Measurements from ENCODE around the gene FOXO4. TPM values are rescaled to one million over a fixed set of nuclear protein-coding genes. Genes with fewer than 3 reads are reported as not detected.

Gene FOXO4
- total and polyA plus RNA-seq, 2 experiments from 2014 or later: 8.0 to 31.4 TPM

- Histone ChIP-seq H2AFZ (no peak overlapping the region), H4K20me1 (replicated peaks; ENCODE audit: insufficient read depth) (no peaks in the 10 kb centered on the region), H3K27me3 (ENCODE audit: insufficient read depth) (no peaks in the 10 kb centered on the region), H3K79me2 (replicated peaks; ENCODE audit: insufficient read depth) (peaks cover 39% of the 10 kb centered on the region), H3K4me3 (peak overlapping the region; percentile 76), H3F3A (replicated peaks; ENCODE audit: low read depth) (no peaks in the 10 kb centered on the region), H3K27ac (ENCODE audit: low read depth) (no peak overlapping the region), H3K36me3 (ENCODE audit: insufficient read depth) (no peaks in the 10 kb centered on the region), H3K9me2 (ENCODE audit: insufficient read depth) (no peaks in the 10 kb centered on the region), H3K4me2 (peak overlapping the region; percentile 83), H3K4me1 (ENCODE audit: insufficient read depth) (peaks cover 5% of the 10 kb centered on the region; the same call in 1 of the 2 replicates)
- no peak overlapping the region for H3K27ac Mint-ChIP-seq
- no peak for DNase-seq (ENCODE audit: low spot score)
- TF ChIP-seq REST (IDR thresholded peaks at IDR 0.05; ENCODE audit: unreplicated experiment): no peak
- no peak for TF ChIP-seq NANOG (IDR thresholded peaks at IDR 0.05; ENCODE audit: borderline replicate concordance)
- no peak for TF ChIP-seq ZNF331 (CRISPR knock-in tag; IDR thresholded peaks at IDR 0.05; ENCODE audit: low read depth)
- TF ChIP-seq EZH2 (IDR thresholded peaks at IDR 0.05; ENCODE audit: low read depth, unreplicated experiment): no peak
- no peak for TF ChIP-seq JUNB (IDR thresholded peaks at IDR 0.05; ENCODE audit: unreplicated experiment)
- no peak for TF ChIP-seq ZNF462 (CRISPR knock-in tag; IDR thresholded peaks at IDR 0.05)
- TF ChIP-seq POLR2AphosphoS5 (IDR thresholded peaks at IDR 0.05; ENCODE audit: low read depth): no peak
- no peak for TF ChIP-seq EZH2phosphoT487 (IDR thresholded peaks at IDR 0.05; ENCODE audit: unreplicated experiment)
- no peak for TF ChIP-seq CREB1 (CRISPR knock-in tag; IDR thresholded peaks at IDR 0.05; ENCODE audit: low read depth)
- no peak for TF ChIP-seq ZNF114 (CRISPR knock-in tag; IDR thresholded peaks at IDR 0.05)
- no peak for TF ChIP-seq STAT1 (IDR thresholded peaks at IDR 0.05; ENCODE audit: unreplicated experiment)
- TF ChIP-seq CTCF (conservative IDR thresholded peaks at IDR 0.05; ENCODE audit: low read depth in 2 of 2): no peak
- TF ChIP-seq, protein P1, sequence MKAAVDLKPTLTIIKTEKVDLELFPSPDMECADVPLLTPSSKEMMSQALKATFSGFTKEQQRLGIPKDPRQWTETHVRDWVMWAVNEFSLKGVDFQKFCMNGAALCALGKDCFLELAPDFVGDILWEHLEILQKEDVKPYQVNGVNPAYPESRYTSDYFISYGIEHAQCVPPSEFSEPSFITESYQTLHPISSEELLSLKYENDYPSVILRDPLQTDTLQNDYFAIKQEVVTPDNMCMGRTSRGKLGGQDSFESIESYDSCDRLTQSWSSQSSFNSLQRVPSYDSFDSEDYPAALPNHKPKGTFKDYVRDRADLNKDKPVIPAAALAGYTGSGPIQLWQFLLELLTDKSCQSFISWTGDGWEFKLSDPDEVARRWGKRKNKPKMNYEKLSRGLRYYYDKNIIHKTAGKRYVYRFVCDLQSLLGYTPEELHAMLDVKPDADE (IDR thresholded peaks at IDR 0.05): no peak
- H3K9me3 Mint-ChIP-seq: no peaks in the 10 kb centered on the region
- peaks cover 12% of the 10 kb centered on the region; the same call in 2 of the 3 replicates for H3K36me3 Mint-ChIP-seq (ENCODE audit: low read depth)
- no peak for ATAC-seq
- H3K27me3 Mint-ChIP-seq (ENCODE audit: insufficient read depth, low read depth, poor library complexity): peaks cover 5% of the 10 kb centered on the region
- H3K4me3 Mint-ChIP-seq: peak overlapping the region; percentile 97
- peaks cover 5% of the 10 kb centered on the region; the same call in 2 of the 3 replicates for H3K4me1 Mint-ChIP-seq
These were observed 28.6 kb upstream of the FOXO4 start for GRCh38 chrX:71067089-71067488.

Data from GM23338 (cell line).